A673 (cell line): Measurements from ENCODE around the gene DBF4. TPM values are rescaled to one million over a fixed set of nuclear protein-coding genes. Genes with fewer than 3 reads are reported as not detected.
"Not testable (repeated sequence)": the region's sequence is repeated elsewhere in the genome, so short reads cannot be mapped to it uniquely, and the experiment has no call there.

Experiments
- BruUV-seq: library from RNA; stranded (reverse); fragments of 400-500 nt; replicated peaks from 2 replicates; lab custom pipeline; 2021; lab: Mats Ljungman, UMichigan
- CTCF ChIA-PET: fragments of 300-600 bp; sonication (Branson Sonifier 250); formaldehyde crosslinking; loops from one replicate; lab custom pipeline; 2022; ENCODE audit warnings: antibody characterized with exemption; lab: Charles Lee
- POLR2A ChIA-PET: fragments of 300-600 bp; sonication (Branson Sonifier 250); formaldehyde crosslinking; loops from one replicate; lab custom pipeline; 2022; ENCODE audit warnings: antibody characterized with exemption; ENCODE audit not compliant: low non-redundant PET; lab: Charles Lee
- DNase-seq: peaks from one replicate; pipeline ENCODE4 v3.0.0-alpha.2; 2015; ENCODE audit warnings: low spot score
- H3K27ac ChIP-seq: fragments of 200-600 bp; sonication (generic); 2 replicates; pipeline ENCODE4 v1.5.1; 2016; ENCODE audit warnings: mixed run types, low read depth, mild to moderate bottlenecking, mixed read lengths, antibody characterized with exemption, low read length; ENCODE audit not compliant: poor library complexity, severe bottlenecking
- H3K27me3 ChIP-seq: fragments of 200-600 bp; sonication (generic); replicated peaks from 2 replicates; pipeline ENCODE4 v1.6.1; 2017; ENCODE audit warnings: mixed run types, low read depth, mild to moderate bottlenecking, mixed read lengths, antibody characterized with exemption, low read length; ENCODE audit not compliant: insufficient read depth, poor library complexity
- H3K36me3 ChIP-seq: fragments of 200-600 bp; sonication (generic); 2 replicates; pipeline ENCODE4 v1.6.1; 2016; ENCODE audit warnings: mixed run types, mild to moderate bottlenecking, mixed read lengths, antibody characterized with exemption, low read length; ENCODE audit not compliant: insufficient read depth, poor library complexity, severe bottlenecking
- H3K4me1 ChIP-seq: fragments of 200-600 bp; sonication (generic); 2 replicates; pipeline ENCODE4 v1.6.1; 2017; ENCODE audit warnings: mixed run types, mild to moderate bottlenecking, mixed read lengths, antibody characterized with exemption, low read length; ENCODE audit not compliant: insufficient read depth, poor library complexity, severe bottlenecking
- H3K4me3 ChIP-seq: fragments of 200-600 bp; sonication (generic); 2 replicates; pipeline ENCODE4 v1.5.1; 2016; ENCODE audit warnings: low read depth, mixed run types, mild to moderate bottlenecking, mixed read lengths, low read length; ENCODE audit not compliant: poor library complexity, severe bottlenecking
- H3K9me3 ChIP-seq: fragments of 200-600 bp; sonication (generic); 2 replicates; pipeline ENCODE4 v1.6.1; 2016; ENCODE audit warnings: mixed run types, low read depth, mild to moderate bottlenecking, mixed read lengths, antibody characterized with exemption, low read length; ENCODE audit not compliant: poor library complexity, severe bottlenecking
- EZH2 ChIP-seq: fragments of 200-600 bp; sonication (generic); IDR thresholded peaks from 2 replicates; pipeline ENCODE4 v1.6.1; 2017; ENCODE audit warnings: borderline replicate concordance, low read depth, mild to moderate bottlenecking, mixed read lengths, antibody characterized with exemption, low read length; ENCODE audit not compliant: poor library complexity, severe bottlenecking
- intact Hi-C: fragments of 100-400 bp; cut with micrococcal nuclease; formaldehyde crosslinking; loops from one replicate; pipeline ENCODE4 v1.10.0; 2022; ENCODE audit not compliant: unreplicated experiment
- total RNA-seq: library from RNA; stranded (reverse); gene quantifications from 2 replicates; pipeline ENCODE4 v1.2.3, GENCODE V29; 2021
- TF ChIP-seq, protein P1 (sequence below): fragments of 300-800, 200-600 bp; sonication (generic); conservative IDR thresholded peaks from 2 replicates; pipeline ENCODE4 v1.5.1; 2017; ENCODE audit warnings: low read depth, mild to moderate bottlenecking, antibody characterized with exemption, low read length, moderate library complexity, mixed read lengths

DBF4 gene
- total RNA-seq, 1 experiment from 2014 or later, result 81.6 TPM

DNA sequence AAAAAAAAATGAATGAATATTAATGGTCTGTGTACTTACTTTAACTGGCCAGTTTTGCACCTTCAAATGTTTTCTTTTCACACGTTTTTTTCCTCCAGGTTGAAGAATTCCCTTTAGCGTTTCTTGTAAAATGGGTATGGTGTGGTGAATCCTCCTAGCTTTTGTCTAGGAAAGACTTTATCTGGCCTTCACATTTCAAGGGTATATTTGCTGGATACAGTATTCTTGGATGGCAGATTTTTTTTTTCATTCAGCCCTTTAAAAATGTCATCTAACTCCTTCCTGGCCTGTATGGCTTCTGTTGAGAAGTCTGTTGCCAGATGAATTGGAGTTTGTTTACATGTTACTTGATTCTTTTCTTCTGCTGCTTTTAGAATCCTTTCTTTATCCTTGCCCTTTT, 10.2 kb upstream of the DBF4 start:
- TF ChIP-seq EZH2, result no peak
- TF ChIP-seq, protein P1, sequence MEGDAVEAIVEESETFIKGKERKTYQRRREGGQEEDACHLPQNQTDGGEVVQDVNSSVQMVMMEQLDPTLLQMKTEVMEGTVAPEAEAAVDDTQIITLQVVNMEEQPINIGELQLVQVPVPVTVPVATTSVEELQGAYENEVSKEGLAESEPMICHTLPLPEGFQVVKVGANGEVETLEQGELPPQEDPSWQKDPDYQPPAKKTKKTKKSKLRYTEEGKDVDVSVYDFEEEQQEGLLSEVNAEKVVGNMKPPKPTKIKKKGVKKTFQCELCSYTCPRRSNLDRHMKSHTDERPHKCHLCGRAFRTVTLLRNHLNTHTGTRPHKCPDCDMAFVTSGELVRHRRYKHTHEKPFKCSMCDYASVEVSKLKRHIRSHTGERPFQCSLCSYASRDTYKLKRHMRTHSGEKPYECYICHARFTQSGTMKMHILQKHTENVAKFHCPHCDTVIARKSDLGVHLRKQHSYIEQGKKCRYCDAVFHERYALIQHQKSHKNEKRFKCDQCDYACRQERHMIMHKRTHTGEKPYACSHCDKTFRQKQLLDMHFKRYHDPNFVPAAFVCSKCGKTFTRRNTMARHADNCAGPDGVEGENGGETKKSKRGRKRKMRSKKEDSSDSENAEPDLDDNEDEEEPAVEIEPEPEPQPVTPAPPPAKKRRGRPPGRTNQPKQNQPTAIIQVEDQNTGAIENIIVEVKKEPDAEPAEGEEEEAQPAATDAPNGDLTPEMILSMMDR, result no peak
- CTCF ChIA-PET, result no interaction called here
- no peak overlapping the region for H3K27ac ChIP-seq
- H3K36me3 ChIP-seq, result peaks cover 39% of the 10 kb centered on the region
- intact Hi-C loops, result no loop called here
- no TSS peak for BruUV-seq
- DNase-seq, result no peak
- no peaks in the 10 kb centered on the region for H3K4me1 ChIP-seq
- H3K9me3 ChIP-seq, result peaks cover 35% of the 10 kb centered on the region
- no peak overlapping the region for H3K4me3 ChIP-seq
- H3K27me3 ChIP-seq, result no peaks in the 10 kb centered on the region
- POLR2A ChIA-PET, result no interaction called here

DNA sequence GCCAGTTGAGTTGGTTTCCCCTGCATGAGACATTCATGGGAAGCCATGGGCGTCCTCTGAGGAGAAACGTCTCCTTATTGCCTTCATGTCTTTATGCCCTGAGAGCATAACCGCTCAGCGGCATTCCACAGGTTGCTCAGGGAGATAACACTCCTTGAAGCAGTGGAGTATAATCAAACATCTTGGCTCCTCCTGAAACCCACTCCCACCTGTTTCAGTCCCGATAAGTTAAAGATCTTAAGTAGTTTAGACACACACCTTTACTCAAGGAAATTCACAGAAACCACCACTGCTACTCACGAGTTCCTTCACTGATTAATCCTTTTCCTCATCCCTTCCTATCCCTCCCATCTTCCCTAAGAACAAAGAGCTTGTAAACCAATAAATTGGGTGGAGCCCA, 9.8 kb upstream of the DBF4 start:
- Histone ChIP-seq H3K9me3 (peaks cover 39% of the 10 kb centered on the region), H3K36me3 (peaks cover 44% of the 10 kb centered on the region)
- intact Hi-C loops, H3K27ac ChIP-seq, H3K4me3 ChIP-seq, BruUV-seq, DNase-seq, CTCF ChIA-PET, H3K27me3 ChIP-seq, POLR2A ChIA-PET, H3K4me1 ChIP-seq: not testable (repeated sequence)

DNA sequence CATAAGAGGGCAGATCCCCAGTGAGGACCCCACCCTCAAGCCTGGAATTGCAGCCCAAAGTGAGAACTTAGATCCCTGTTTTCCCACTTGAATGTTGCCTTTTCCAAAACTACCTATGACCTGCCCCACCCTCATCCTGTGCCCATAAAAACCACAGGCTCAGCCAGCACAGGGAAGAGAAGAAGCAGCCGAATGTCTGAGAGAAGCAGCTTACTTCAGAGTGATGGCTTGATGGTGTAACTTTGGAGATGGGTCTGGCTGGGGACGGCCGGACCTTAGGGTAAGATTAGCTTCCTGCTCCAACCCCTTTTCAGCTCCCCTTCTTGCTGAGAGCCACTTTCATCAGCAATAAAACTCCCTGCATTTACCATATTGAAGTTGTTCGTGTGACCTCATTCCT, 5.8 kb upstream of the DBF4 start:
- Histone ChIP-seq H3K4me1 (peaks cover 3% of the 10 kb centered on the region), H3K36me3 (peaks cover 39% of the 10 kb centered on the region), H3K27me3 (no peaks in the 10 kb centered on the region), H3K9me3 (peaks cover 40% of the 10 kb centered on the region), H3K27ac (no peak overlapping the region), H3K4me3 (no peak overlapping the region)
- no peak for DNase-seq
- POLR2A ChIA-PET, result no interaction called here
- TF ChIP-seq EZH2, result no peak
- TF ChIP-seq, protein P1, result no peak
- intact Hi-C loops, result no loop called here
- BruUV-seq, result no TSS peak
- CTCF ChIA-PET, result no interaction called here

DNA sequence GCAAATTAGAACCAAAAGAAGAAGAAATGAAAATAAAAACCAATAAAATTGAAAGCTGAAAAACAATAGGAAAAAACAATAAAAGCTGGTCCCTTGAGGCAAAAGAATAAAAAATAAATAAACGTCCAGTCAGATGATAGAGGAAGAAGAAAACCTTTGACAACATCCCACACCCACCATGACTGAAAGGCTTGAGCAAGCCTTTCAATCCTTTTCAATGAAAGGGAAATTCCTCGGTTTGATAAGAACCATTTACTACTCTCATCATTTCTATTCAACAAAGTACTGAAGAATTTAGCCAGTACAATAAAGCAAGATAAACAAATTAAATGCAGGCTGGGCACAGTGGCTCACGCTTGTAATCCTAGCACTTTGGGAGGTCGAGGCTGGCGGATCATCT, 3.9 kb upstream of the DBF4 start:
- CTCF ChIA-PET, result no interaction called here
- DNase-seq, result no peak
- BruUV-seq, result no TSS peak
- Histone ChIP-seq H3K9me3 (peaks cover 25% of the 10 kb centered on the region), H3K36me3 (peaks cover 25% of the 10 kb centered on the region), H3K4me1 (peaks cover 3% of the 10 kb centered on the region), H3K27ac (no peak overlapping the region), H3K4me3 (no peak overlapping the region), H3K27me3 (no peaks in the 10 kb centered on the region)
- POLR2A ChIA-PET, result no interaction called here
- TF ChIP-seq EZH2, result no peak
- TF ChIP-seq, protein P1, result no peak
- intact Hi-C loops, result no loop called here

DNA sequence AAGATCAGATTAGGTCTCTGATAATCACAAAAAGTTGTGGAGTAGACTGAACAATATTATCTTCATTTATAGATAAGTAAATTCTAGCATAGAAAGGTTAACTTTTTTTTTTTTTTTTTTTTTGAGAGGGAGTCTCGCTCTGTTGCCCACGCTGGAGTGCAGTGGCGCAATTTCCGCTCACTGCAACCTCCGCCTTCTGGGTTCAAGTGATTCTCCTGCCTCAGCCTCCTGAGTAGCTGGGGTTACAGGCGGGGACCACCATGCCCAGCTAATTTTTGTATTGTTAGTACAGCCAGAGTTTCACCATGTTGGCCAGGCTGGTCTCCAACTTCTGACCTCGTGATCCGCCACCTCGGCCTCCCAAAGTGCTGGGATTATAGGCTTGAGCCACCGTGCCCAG, 3.0 kb upstream of the DBF4 start:
- H3K27me3 ChIP-seq, H3K4me1 ChIP-seq, BruUV-seq, DNase-seq, CTCF ChIA-PET, POLR2A ChIA-PET, intact Hi-C loops, H3K4me3 ChIP-seq: not testable (repeated sequence)
- Histone ChIP-seq H3K9me3 (peaks cover 17% of the 10 kb centered on the region), H3K36me3 (peaks cover 29% of the 10 kb centered on the region), H3K27ac (peak overlapping the region; percentile 96)
